ENCODE measurements around the gene SEC63.

- TF ChIP-seq CTCF (conservative IDR thresholded peaks at IDR 0.05 in 1 of 2, IDR thresholded peaks at IDR 0.05 in 1 of 2; ENCODE audit: low read depth in 1 of 2, low read length in 2 of 2) (no peak), EZH2 (IDR thresholded peaks at IDR 0.05; ENCODE audit: low read length, missing control alignments) (no peak)
These were observed 90.7 kb downstream of the SEC63 start for GRCh38 chr6:107867302-107867615.

Measured in fibroblast of lung (primary cell).